DMS114 treated with DMSO at 0.1 percent for 48 hours (cell line): ENCODE data around the gene HSD17B14.
"Not testable (repeated sequence)": the region's sequence is repeated elsewhere in the genome, so short reads cannot be mapped to it uniquely, and the experiment has no call there.

Experiments
- DNase-seq: peaks from one replicate; lab custom pipeline; 2025; ENCODE audit not compliant: unreplicated experiment; lab: John Stamatoyannopoulos, UW

HSD17B14 gene

DNA sequence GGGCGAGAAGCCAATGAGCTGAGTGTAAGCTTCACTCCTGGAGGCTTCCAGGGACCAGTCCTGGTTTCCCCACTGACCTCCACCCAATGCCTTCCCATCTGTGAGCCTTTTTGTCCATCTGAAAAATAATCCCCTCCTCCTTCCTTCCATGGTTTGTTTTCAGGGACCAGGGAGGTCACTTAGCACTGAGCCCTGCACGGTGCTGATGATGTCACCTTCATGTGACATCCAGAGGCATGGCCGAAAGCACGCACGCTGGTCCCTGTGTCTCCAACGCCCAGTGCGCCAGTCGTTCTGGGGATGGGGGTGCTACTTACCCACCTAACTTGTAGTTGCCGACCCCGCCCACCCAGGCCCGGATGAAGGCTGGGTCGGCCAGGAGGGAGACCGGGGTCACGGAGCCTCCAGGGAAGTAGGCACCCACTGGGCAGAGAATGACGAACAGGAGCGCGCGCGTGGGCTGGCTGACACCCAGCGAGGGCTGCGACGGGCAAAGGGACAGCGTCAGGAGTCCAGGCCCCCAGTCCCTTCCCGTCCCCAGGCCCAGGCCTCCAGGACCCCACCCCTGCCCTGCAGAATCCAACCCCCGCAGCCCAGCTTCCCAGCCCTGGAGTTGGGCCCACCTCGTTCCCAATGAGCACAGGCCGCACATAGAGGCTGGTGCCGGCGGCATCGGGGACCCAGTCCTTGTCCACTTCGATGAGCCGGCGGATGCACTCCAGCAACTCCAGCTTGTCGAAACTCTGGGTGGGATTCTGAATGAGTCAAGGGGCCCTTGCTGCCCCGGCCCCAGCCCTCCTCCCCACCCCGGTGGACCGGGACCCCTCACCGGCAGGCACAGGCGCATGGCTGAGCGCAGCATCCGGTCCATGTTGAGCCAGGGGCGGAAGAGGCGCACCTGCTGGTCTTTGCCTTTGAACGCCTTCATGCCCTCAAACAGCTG, 36.7 kb downstream of the HSD17B14 start:
- DNase-seq: no peak

DNA sequence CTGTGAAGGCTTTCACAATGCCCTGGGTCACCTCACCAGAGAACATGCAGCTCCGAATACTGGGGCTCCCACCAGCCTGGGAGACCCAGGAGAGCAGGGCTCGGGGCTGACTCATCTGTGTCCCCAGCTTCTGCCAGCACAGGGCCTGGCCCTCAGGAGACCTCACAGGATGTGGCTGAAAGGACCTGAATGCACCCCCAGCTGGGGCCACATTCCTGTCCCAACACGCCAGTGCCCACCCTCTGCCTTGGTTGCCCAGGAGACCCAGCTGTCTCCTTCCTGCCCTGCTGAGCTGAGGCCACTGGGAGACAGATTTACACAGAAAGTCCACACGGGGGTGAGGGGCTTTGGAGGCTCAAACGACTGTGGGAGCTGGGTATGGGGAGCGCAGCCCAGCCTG, 37.4 kb downstream of the HSD17B14 start:
- no peak for DNase-seq

DNA sequence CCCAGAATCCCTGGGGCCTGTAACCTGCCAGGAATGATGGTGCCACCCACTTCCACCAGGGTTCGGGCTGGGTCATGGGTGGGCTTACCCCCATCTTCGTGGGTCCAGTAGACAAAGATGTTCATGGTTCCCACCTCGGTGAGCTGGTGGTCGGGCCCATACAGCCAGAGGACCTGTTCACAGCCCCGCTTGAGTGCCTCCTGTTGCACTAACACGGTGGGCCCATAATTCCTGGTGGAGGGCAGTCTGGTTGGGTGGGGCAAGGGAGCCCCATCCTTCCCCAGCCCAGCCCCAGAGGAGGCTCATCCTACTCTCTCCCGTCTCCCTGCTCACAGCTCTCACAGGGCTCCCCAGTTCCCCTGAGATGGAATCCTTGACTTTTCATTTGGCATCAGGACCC, 39.2 kb downstream of the HSD17B14 start:
- DNase-seq: no peak

DNA sequence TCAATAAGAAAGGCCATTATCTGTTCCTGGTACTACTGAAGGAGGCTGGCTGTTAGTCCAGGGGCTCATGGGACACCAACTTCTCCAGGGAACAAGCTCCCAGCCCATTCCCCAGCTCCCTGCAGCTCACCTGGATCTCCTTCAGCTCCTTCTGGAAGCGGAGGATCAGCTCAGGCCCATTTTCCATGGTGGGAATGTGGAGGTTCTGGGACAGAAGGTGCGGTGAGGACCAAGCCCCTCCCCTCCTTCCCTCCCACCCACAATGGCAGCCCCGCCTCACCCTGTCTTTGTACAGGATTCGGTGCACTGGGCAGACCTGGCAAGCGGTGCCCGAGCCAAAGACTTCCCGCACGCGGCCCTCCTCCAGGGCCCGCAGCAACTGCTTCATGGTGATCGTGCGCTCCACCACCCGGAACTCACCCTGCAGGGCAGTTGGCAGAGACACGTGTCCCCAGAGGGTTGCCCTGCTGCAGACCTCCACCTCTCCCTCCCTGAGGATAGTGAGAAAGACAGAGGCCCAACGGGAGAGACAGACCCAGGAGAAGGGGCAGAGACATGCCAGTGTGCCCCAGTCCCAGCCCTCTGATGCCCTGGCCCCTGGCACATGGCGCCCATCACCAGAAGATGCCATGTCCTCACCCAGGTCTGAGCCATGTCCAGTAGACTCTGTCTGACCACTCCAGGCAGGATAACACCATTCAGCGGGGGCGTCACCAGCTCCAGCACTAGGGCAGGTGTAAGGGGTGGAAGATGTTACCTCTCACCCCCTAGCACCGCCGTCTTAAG, 39.8 kb downstream of the HSD17B14 start:
- no peak for DNase-seq

DNA sequence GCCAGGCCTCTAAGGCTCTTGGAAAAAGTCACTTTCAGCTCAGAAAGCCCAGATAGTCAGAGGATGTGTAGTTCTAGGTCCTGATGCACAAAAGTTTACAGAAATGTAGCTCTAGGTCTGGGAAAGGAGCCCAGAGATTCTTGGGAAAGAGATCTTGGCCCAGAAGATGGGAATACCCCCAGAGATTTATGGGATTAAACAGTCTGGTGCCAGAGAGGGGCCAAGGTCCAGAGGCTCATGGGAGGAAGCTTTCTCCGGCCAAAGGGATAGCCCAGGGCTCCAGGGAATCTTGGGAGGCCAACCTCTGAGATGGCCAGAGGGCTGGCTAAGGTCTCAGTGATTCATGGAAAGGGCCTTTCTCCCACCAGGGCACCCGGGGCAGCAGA, 40.6 kb downstream of the HSD17B14 start:
- DNase-seq: no peak

DNA sequence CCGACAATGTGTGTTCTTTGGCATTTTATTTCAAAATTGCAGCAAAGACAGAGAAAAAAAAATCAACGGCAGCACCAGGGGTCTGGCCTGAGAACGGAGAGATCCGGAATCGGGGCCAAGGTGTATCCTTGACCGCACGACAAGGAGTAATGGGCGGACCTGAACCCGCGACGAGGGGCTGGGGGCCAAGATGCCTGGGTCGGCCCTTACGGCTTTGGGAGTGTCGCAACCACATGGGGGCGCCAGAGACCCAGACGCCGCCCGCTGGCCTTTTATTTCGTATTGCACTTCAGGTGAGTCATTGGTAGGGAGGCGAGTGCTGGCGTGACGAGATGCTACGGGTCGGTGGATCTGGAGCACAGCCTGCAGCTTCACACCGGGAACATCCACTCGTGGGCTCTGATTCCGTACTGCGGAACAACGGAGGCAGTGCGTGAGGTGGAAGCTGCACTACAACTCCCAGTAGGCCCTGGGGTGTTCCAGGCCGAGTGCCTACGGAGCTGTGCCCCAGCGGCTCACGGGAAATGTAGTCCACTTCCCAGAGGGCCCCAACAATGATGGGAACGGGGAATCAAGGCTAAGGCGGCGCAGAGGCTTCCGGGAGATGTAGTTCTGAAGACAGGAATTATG, 41.1 kb downstream of the HSD17B14 start:
- peak; percentile 83 for DNase-seq

DNA sequence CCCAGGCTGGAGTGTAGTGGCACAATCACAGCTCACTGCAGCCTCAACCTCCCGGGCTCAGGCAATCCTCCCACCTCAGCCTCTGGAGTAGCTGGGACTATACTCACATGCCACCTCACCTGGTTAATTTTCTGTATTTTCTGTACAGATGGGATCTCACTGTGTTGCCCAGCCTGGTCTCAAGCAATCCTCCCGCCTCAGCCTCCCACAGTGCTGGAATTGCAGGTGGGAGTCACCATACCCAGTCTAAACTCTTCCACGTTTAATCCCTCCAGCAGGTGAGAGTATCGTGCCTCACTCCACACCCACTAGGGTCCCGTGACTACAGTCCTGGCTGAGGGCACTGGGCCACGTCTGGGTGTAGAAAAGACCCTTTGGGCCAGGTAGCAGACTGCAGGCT, 42.0 kb downstream of the HSD17B14 start:
- no peak for DNase-seq

DNA sequence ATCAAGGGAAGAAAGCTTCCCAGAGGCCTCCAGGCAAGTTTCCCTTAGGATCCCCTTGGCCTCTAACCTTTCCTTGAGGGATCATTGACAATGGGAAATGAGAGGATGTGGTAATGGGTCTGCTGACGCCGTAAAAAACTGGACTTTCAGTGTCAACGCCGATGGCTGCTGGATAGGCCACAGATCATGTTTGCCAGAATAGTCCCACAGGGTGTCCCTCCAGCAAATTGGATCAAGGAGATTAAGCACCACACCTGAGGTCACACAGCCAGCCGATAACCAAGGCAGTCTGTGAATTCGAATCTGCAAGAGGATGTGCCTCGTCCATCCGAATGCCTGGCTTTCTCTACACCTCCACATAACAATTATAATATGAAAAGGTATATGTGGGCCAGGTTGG, 43.0 kb downstream of the HSD17B14 start:
- no peak for DNase-seq

DNA sequence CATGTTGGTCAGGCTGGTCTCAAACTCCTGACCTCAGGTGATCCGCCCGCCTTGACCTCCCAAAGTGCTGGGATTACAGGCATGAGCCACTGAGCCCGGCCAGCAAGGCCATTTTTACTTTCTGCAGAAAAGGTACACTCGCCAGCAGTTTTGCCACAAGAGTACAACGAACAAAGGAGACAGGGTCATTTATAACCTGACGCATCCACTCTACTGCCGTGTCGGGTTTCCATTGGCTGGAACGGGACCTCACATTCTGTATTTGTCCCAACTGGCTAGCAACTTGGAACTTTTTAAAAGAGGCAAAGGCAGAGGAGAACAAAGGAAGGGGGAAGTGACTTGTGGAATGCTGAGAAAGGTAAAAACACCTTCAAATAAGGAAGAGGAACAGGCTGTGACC, 49.0 kb downstream of the HSD17B14 start:
- not testable (repeated sequence) for DNase-seq

DNA sequence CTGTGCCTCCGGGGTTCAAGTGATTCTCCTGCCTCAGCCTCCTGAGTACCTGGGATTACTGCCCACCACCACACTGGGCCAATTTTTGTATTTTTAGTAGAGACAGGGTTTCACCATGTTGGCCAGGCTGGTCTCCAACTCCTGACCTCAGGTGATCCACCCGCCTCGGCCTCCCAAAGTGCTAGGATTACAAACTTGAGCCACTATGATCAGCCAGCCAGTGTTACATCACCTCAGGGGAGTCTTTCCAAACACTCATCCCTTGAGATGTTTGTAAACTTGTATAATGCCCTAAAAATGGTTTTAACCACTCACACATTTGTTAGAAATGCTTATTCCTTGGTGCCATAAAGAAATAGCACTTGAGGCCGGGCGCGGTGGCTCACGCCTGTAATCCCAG, 49.9 kb downstream of the HSD17B14 start:
- not testable (repeated sequence) for DNase-seq

DNA sequence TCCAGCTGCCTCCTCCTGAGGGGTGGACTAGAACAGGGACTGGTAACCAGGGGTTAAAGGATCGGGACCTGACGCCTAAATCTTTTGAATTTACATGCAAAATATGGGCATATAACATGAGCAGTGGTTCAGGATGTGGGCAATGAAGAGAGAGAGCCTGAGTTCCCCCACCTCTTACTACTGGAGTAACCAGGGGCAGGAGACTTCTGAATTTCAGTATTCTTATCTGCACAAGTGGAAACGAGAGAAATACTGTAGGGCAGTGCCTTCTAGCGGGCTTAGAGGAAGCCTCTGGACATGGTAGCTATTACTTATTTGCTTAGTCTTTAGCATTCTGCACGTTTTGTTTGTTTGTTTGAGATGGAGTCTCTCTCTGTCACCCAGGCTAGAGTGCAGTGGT, 51.8 kb downstream of the HSD17B14 start:
- DNase-seq: peak; percentile 10

DNA sequence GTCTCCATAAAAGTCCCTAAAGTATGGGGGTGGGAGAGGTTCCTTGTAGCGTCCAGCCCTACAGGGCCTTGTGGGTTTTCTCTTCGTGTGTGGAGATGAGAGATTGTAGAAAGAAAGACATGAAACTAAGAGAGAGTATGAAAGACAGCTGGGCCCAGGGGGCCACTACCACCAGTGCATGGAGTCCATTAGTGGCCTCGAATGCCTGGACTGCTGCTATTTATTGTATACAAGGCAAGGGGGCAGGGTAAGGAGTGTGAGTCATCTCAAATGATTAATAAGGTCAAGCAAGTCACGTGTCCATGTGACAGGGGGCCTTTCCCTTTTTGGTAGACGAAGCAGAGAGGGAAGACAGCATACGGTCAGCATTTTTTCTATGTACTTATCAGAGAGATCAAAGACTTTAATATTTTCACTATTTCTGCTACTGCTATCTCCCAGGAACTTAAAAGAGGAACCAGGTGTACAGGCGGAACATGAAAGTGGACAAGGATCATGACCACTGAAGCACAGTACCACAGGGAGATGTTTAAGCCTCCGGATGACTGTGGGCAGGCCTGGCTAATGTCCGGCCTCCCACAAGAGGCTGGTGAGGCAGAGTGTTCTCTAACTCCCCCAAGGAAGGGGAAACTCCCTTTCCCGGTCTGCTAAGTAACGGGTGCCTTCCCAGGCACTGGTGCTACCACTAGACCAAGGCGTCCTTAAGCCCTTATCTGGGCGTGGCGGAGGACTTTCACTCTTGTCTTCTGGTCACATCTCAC, 55.5 kb downstream of the HSD17B14 start:
- no peak for DNase-seq

DNA sequence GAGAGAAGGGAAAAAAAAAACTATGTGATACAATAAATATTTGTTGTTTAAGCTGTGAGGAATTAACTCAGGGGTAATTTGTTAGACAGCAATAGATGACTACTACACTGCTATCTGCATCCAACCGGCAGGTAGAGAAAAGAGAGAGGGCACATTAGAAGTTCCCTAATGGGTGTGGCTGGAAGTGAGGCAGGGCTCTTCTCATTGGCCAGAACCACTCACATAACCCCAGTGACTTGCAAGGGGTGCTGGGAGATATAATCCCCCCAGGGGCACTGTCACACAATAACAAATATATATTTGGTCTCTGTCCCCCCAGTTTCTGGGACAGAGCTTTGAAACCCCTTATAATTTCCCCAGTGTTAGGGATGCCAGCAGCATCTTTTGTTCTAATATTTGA, 56.7 kb downstream of the HSD17B14 start:
- no peak for DNase-seq

DNA sequence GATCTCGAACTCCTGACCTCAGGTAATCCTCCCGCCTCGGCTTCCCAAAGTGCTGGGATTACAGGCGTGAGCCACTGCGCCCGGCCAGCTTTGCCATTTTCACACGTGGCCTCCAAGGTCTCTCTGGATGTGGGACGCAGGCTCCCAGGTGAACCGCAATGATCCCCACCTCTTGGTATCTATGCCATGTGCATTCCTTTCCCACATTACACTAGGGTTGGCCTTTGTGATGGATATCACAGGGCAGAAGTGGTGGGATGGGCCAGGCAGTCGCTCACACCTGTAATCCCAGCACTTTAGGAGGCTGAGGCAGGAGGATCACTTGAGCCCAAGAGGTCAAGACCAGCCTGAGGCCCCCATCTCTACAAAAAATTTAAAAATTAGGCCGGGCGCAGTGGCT, 58.6 kb downstream of the HSD17B14 start:
- DNase-seq: no peak

DNA sequence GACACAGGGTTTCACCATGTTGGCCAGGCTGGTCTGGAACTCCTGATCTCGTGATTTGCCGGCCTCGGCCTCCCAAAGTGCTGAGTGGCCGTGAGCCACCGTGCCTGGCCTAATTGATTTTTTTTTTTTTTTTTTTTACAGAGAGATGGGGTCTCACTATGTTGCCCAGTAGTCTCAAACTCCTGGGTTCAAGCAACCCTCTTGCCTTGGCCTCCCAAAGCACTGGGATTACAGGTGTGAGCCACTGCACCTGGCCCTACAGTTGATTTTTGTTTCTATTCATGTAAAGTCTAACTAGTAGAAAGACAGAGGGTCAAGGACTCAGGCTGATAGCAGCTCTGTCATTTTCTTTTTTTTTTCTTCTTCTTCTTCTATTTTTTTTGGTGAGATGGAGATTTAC, 59.2 kb downstream of the HSD17B14 start:
- DNase-seq: no peak

DNA sequence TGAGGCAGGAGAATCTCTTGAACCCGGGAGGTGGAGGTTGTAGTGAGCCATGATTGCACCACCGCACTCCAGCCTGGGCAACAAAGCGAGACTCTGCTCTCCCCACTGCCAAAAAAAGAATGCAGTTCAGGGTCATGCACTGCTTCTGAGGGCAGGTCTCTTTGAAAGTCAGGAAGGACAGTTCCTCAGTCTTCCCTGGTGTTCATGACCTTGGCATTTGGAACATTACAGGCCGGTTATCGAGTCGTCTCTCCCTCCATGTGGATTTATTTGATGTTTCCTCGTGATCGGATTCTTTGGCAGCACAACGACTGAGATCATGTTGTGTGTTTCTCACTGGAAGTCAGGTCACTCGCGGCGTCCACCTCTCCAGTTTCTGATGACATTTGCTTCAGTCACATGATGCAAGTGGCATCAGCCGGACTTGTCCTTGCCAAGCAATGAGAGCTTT, 63.8 kb downstream of the HSD17B14 start:
- no peak for DNase-seq

DNA sequence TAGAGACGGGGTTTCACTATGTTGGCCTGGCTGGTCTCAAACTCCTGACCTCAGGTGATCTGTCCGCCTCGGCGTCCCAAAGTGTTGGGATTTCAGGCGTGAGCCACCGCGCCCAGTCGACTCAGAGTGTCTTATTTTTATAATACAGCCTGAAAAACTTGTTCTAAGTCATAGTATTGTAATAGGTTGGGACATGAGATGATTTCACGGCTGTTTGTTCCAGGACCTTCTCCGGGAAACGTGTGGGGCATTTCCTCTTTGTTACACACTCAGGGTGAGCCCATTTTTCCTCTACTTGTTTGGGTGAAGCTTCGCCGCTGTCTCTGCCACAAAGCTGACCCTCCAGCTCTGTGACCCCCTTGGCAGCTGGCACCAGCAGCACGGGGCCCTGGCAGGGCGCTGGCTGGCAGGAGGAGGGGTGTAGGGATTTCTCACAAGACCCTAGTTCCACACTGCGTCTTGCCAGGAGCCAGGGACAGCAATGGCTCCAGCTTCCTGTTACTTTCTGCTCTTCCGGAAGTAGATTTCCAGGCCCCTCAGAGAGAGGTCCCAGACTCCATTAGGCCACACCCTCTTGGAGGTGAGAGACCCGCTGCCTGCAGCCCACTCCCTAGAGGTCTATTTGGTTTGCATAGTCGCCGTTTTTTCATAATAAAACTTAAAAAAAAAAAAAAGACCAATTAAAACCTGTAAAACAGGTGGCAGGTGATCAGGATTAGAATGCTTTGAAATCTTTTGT, 65.4 kb downstream of the HSD17B14 start:
- no peak for DNase-seq

DNA sequence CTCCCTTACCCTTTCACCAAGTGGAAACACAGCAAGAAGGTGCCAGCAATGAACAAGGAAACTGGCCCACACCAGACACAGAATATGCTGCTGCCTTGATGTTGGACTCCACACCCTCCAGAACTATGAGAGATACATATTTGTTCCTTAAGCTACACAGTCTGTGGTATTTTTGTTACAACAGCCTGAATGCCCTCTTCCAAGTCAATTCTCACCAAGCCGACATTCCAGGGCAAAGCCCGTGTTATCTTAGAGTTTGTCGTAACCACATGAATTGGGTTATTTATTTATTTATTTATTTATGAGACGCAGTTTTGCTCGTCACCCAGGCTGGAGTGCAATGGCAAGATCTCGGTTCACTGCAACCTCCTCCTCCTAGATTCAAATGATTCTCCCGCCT, 66.0 kb downstream of the HSD17B14 start:
- no peak for DNase-seq

DNA sequence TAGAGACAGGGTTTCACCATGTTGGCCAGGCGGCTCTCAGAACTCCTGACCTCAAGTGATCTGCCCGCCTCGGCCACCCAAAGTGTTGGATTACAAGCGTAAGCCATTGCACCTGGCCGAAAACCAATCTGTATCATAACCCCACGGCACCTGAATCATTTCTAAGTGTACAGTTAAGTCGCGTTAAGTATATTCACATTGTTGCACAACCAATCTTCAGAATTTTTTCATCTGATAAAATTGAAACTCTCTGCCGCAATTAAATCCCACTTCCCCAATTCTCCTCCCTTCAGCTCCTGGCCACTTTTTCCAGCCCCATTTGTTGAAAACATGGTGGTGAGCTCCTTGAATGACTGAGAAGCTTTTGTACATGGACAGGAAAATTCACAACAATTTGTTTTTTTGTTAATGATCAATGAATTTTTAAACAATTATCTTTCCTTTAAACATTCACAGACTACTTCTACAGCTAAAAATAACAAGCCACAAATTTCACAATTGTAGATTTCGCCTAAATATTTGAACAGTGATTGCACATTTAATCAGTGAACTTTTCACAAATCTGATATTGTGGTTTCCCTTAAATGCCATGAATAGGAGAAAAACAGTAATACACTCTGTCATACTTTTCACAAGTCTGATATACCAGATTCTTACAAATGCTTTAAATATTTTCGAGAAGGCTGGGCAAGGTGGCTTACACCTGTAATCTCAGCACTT, 67.1 kb downstream of the HSD17B14 start:
- DNase-seq: no peak
